Measurements from ENCODE around the gene PIK3R2. TPM values are rescaled to one million over a fixed set of nuclear protein-coding genes. Genes with fewer than 3 reads are reported as not detected.
A peak's percentile ranks its signal among the peaks of the same experiment; 100 is the strongest.

The PIK3R2 gene
- total and polyA plus RNA-seq, 2 experiments from 2014 or later, result 8.5 to 66.6 TPM

DNA sequence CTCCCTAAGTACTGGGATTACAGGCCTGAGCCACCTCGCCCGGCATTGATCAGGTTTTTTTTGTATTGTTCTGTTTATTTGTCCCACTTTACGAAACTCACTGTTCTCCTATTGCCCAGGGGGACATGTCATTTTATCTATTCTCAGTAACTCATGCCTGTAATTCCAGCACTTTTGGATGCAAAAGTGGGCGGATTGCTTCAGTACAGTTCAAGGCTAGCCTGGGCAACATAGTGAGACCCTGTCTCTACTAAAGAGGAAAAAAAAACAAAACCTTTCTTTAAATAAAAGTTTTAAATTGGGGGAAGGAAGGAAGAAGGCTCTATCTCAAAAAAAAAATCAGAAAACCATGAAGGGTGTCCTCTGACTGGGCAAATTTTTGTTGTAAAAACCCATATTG is 37.3 kb downstream of the PIK3R2 start:
- peaks cover 4% of the 10 kb centered on the region; the same call in 2 of the 3 replicates for H3K36me3 Mint-ChIP-seq (ENCODE audit: low read depth)
- H3K27ac Mint-ChIP-seq, result no peak overlapping the region
- peaks cover 4% of the 10 kb centered on the region; the same call in 1 of the 3 replicates for H3K9me3 Mint-ChIP-seq
- H3K9me2 ChIP-seq (ENCODE audit: insufficient read depth), result no peaks in the 10 kb centered on the region
- DNase-seq (ENCODE audit: low spot score) (no peak), ATAC-seq (no peak)
- H3K4me1 ChIP-seq (ENCODE audit: insufficient read depth), result peaks cover 11% of the 10 kb centered on the region; the same call in 1 of the 2 replicates
- TF ChIP-seq, protein P1, sequence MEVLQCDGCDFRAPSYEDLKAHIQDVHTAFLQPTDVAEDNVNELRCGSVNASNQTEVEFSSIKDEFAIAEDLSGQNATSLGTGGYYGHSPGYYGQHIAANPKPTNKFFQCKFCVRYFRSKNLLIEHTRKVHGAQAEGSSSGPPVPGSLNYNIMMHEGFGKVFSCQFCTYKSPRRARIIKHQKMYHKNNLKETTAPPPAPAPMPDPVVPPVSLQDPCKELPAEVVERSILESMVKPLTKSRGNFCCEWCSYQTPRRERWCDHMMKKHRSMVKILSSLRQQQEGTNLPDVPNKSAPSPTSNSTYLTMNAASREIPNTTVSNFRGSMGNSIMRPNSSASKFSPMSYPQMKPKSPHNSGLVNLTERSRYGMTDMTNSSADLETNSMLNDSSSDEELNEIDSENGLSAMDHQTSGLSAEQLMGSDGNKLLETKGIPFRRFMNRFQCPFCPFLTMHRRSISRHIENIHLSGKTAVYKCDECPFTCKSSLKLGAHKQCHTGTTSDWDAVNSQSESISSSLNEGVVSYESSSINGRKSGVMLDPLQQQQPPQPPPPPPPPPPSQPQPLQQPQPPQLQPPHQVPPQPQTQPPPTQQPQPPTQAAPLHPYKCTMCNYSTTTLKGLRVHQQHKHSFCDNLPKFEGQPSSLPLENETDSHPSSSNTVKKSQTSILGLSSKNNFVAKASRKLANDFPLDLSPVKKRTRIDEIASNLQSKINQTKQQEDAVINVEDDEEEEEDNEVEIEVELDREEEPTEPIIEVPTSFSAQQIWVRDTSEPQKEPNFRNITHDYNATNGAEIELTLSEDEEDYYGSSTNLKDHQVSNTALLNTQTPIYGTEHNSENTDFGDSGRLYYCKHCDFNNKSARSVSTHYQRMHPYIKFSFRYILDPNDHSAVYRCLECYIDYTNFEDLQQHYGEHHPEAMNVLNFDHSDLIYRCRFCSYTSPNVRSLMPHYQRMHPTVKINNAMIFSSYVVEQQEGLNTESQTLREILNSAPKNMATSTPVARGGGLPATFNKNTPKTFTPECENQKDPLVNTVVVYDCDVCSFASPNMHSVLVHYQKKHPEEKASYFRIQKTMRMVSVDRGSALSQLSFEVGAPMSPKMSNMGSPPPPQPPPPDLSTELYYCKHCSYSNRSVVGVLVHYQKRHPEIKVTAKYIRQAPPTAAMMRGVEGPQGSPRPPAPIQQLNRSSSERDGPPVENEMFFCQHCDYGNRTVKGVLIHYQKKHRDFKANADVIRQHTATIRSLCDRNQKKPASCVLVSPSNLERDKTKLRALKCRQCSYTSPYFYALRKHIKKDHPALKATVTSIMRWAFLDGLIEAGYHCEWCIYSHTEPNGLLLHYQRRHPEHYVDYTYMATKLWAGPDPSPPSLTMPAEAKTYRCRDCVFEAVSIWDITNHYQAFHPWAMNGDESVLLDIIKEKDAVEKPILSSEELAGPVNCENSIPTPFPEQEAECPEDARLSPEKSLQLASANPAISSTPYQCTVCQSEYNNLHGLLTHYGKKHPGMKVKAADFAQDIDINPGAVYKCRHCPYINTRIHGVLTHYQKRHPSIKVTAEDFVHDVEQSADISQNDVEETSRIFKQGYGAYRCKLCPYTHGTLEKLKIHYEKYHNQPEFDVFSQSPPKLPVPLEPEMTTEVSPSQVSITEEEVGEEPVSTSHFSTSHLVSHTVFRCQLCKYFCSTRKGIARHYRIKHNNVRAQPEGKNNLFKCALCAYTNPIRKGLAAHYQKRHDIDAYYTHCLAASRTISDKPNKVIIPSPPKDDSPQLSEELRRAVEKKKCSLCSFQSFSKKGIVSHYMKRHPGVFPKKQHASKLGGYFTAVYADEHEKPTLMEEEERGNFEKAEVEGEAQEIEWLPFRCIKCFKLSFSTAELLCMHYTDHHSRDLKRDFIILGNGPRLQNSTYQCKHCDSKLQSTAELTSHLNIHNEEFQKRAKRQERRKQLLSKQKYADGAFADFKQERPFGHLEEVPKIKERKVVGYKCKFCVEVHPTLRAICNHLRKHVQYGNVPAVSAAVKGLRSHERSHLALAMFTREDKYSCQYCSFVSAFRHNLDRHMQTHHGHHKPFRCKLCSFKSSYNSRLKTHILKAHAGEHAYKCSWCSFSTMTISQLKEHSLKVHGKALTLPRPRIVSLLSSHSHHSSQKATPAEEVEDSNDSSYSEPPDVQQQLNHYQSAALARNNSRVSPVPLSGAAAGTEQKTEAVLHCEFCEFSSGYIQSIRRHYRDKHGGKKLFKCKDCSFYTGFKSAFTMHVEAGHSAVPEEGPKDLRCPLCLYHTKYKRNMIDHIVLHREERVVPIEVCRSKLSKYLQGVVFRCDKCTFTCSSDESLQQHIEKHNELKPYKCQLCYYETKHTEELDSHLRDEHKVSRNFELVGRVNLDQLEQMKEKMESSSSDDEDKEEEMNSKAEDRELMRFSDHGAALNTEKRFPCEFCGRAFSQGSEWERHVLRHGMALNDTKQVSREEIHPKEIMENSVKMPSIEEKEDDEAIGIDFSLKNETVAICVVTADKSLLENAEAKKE (CRISPR knock-in tag; IDR thresholded peaks at IDR 0.05), result no peak
- TF ChIP-seq NANOG (IDR thresholded peaks at IDR 0.05; ENCODE audit: borderline replicate concordance) (no peak), JUNB (IDR thresholded peaks at IDR 0.05; ENCODE audit: unreplicated experiment) (no peak), POLR2AphosphoS5 (IDR thresholded peaks at IDR 0.05; ENCODE audit: low read depth) (no peak), STAT1 (IDR thresholded peaks at IDR 0.05; ENCODE audit: unreplicated experiment) (no peak), ZNF114 (CRISPR knock-in tag; IDR thresholded peaks at IDR 0.05) (no peak), EZH2phosphoT487 (IDR thresholded peaks at IDR 0.05; ENCODE audit: unreplicated experiment) (no peak), CREB1 (CRISPR knock-in tag; IDR thresholded peaks at IDR 0.05; ENCODE audit: low read depth) (no peak), ZNF331 (CRISPR knock-in tag; IDR thresholded peaks at IDR 0.05; ENCODE audit: low read depth) (no peak), EZH2 (IDR thresholded peaks at IDR 0.05; ENCODE audit: low read depth, unreplicated experiment) (no peak)
- TF ChIP-seq, protein P2, sequence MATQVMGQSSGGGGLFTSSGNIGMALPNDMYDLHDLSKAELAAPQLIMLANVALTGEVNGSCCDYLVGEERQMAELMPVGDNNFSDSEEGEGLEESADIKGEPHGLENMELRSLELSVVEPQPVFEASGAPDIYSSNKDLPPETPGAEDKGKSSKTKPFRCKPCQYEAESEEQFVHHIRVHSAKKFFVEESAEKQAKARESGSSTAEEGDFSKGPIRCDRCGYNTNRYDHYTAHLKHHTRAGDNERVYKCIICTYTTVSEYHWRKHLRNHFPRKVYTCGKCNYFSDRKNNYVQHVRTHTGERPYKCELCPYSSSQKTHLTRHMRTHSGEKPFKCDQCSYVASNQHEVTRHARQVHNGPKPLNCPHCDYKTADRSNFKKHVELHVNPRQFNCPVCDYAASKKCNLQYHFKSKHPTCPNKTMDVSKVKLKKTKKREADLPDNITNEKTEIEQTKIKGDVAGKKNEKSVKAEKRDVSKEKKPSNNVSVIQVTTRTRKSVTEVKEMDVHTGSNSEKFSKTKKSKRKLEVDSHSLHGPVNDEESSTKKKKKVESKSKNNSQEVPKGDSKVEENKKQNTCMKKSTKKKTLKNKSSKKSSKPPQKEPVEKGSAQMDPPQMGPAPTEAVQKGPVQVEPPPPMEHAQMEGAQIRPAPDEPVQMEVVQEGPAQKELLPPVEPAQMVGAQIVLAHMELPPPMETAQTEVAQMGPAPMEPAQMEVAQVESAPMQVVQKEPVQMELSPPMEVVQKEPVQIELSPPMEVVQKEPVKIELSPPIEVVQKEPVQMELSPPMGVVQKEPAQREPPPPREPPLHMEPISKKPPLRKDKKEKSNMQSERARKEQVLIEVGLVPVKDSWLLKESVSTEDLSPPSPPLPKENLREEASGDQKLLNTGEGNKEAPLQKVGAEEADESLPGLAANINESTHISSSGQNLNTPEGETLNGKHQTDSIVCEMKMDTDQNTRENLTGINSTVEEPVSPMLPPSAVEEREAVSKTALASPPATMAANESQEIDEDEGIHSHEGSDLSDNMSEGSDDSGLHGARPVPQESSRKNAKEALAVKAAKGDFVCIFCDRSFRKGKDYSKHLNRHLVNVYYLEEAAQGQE (IDR thresholded peaks at IDR 0.05; ENCODE audit: unreplicated experiment), result no peak
- TF ChIP-seq, protein P3, sequence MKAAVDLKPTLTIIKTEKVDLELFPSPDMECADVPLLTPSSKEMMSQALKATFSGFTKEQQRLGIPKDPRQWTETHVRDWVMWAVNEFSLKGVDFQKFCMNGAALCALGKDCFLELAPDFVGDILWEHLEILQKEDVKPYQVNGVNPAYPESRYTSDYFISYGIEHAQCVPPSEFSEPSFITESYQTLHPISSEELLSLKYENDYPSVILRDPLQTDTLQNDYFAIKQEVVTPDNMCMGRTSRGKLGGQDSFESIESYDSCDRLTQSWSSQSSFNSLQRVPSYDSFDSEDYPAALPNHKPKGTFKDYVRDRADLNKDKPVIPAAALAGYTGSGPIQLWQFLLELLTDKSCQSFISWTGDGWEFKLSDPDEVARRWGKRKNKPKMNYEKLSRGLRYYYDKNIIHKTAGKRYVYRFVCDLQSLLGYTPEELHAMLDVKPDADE (IDR thresholded peaks at IDR 0.05), result no peak
- TF ChIP-seq, protein P4, sequence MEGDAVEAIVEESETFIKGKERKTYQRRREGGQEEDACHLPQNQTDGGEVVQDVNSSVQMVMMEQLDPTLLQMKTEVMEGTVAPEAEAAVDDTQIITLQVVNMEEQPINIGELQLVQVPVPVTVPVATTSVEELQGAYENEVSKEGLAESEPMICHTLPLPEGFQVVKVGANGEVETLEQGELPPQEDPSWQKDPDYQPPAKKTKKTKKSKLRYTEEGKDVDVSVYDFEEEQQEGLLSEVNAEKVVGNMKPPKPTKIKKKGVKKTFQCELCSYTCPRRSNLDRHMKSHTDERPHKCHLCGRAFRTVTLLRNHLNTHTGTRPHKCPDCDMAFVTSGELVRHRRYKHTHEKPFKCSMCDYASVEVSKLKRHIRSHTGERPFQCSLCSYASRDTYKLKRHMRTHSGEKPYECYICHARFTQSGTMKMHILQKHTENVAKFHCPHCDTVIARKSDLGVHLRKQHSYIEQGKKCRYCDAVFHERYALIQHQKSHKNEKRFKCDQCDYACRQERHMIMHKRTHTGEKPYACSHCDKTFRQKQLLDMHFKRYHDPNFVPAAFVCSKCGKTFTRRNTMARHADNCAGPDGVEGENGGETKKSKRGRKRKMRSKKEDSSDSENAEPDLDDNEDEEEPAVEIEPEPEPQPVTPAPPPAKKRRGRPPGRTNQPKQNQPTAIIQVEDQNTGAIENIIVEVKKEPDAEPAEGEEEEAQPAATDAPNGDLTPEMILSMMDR (conservative IDR thresholded peaks at IDR 0.05; ENCODE audit: low read depth in 2 of 2), result no peak
- peak overlapping the region; percentile 69; the same call in 1 of the 2 replicates for H2AFZ ChIP-seq
- H3K4me3 Mint-ChIP-seq, result no peak overlapping the region
- H3K4me1 Mint-ChIP-seq, result peaks cover 21% of the 10 kb centered on the region; the same call in 2 of the 3 replicates
- H3K4me2 ChIP-seq, result no peak overlapping the region
- peaks cover 6% of the 10 kb centered on the region for H3K79me2 ChIP-seq (replicated peaks; ENCODE audit: insufficient read depth)
- H4K20me1 ChIP-seq (replicated peaks; ENCODE audit: insufficient read depth), result peaks cover 14% of the 10 kb centered on the region
- no peaks in the 10 kb centered on the region for H3K27me3 ChIP-seq (ENCODE audit: insufficient read depth)
- H3K27ac ChIP-seq (ENCODE audit: low read depth), result no peak overlapping the region
- H3K36me3 ChIP-seq (ENCODE audit: insufficient read depth), result no peaks in the 10 kb centered on the region
- no peak overlapping the region for H3K4me3 ChIP-seq
- H3K27me3 Mint-ChIP-seq (ENCODE audit: insufficient read depth, low read depth, poor library complexity), result peaks cover 18% of the 10 kb centered on the region
- peaks cover 26% of the 10 kb centered on the region; the same call in 1 of the 2 replicates for H3F3A ChIP-seq (replicated peaks; ENCODE audit: low read depth)

Measured in GM23338 (cell line).